OCI-M2 (cell line): ENCODE data around the gene ACKR1.
A peak's percentile ranks its signal among the peaks of the same experiment; 100 is the strongest.

Experiments used
- DNase-seq: peaks from one replicate; lab custom pipeline; 2025; ENCODE audit not compliant: unreplicated experiment; lab: John Stamatoyannopoulos, UW

Gene ACKR1, protein sequence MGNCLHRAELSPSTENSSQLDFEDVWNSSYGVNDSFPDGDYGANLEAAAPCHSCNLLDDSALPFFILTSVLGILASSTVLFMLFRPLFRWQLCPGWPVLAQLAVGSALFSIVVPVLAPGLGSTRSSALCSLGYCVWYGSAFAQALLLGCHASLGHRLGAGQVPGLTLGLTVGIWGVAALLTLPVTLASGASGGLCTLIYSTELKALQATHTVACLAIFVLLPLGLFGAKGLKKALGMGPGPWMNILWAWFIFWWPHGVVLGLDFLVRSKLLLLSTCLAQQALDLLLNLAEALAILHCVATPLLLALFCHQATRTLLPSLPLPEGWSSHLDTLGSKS

DNA sequence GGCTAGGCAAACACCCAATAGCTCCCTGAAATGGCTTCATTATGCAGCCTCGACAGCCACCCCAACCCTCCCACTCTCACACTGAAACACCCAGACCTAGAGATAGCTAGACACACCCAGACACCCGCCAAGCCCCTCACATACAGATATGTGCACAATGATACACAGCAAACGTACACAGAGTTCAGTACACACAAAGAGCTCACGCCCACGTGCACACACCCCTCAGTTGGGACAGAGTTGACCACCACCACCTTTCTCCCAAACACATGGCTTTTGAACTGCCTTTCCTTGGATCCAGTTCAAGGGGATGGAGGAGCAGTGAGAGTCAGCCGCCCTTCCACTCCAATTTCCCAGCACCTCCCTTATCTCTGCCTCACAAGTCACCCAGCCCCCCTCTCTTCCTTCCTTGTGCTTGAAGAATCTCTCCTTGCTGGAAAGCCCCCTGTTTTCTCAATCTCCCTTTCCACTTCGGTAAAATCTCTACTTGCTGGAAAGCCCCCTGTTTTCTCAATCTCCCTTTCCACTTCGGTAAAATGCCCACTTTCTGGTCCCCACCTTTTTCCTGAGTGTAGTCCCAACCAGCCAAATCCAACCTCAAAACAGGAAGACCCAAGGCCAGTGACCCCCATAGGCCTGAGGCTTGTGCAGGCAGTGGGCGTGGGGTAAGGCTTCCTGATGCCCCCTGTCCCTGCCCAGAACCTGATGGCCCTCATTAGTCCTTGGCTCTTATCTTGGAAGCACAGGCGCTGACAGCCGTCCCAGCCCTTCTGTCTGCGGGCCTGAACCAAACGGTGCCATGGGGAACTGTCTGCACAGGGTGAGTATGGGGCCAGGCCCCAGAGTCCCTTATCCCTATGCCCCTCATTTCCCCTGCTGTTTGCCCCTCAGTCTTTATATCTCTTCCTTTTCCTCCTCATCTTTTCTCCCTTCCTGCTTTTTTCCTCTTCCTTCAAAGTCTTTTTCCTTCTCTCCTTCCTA lies at the start of gene ACKR1:
Gene ACKR1, plus strand, starts transcription at position 715 of the 981 bp plus-strand sequence. Its CDS starts 85 bp downstream, at position 800.
- DNase-seq = peak; percentile 35

DNA sequence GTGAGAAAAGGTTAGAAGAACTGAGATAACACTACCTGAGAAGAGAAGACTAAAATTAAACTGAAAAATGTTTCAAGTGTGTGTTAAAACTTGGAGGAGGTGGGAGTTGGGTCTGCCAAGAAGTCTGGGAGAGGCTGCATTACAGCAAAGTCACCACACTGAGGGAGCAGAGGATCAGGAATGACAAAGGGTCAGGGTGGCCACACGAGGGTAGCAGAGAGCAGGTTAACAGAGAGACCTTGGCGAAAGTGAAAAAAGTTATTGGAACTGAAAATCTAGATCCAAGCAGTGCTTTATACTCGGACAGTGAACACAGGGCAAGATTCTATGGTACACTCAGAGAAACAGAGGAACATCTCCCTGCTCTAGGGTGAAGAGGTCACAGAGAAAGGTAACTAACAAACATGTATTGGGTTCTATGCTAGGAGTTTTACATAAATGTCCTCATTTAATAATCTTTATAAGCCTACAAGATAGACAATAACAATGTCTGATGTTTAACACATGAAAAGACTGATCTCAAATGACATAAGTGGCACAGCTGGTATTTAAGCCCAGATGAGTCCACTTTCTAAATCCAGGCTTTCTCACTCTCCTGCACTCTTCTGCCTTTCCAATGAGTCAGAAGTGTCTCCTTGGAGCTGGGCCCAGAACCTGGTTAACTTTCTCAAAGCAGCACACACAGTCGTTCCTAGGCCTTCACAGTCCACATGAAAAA lies 43.5 kb upstream of the ACKR1 start:
- peak; percentile 40 for DNase-seq

DNA sequence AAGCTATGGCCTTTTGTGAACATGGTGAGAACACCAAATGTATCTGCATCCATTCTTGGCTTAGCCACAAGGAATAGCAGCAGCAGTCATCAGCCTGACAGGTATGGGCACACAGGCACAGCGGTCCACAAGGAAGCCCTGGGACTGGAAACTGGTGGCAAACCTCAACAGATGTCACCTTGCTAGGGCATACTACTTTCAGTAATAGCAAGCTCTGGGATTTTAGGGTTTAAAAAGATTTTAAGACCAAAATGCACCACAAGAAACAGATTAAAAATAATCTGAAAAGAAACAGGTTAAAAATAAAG lies 43.0 kb upstream of the ACKR1 start:
- no peak for DNase-seq

DNA sequence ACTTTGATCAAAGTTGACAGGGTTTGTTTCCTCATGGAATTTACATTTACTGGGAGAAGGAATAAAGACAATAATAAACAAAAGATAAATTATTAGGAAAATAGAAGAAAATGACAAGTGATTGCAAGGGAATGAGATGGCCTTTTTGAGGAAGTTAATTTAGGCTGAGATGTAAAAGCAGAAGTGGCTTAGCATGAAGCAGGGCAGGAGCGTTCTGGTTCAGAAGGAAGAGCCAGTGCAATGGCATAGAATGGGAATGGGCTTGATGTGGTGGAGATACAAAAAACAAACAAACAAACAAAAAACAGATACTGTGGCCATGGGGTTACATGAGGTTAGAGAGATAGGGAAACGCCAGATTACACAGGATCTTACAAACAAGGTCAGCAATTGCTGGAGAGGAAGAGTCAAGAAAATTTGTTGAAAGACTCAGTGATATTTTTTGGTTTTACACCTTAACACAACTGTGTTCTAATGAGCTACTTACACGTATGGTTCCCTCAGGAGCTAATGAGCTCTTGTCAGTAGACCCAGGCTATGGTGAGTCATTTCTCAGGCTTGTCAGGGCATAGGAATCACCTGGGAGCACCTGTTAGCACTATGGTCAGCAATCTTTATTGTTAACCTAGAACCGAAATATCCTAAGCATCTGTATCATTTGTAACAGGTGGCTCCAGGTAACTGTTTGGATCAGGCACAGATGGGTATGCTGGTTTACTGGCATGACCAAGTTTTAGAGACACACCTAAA lies 42.0 kb upstream of the ACKR1 start:
- no peak for DNase-seq

DNA sequence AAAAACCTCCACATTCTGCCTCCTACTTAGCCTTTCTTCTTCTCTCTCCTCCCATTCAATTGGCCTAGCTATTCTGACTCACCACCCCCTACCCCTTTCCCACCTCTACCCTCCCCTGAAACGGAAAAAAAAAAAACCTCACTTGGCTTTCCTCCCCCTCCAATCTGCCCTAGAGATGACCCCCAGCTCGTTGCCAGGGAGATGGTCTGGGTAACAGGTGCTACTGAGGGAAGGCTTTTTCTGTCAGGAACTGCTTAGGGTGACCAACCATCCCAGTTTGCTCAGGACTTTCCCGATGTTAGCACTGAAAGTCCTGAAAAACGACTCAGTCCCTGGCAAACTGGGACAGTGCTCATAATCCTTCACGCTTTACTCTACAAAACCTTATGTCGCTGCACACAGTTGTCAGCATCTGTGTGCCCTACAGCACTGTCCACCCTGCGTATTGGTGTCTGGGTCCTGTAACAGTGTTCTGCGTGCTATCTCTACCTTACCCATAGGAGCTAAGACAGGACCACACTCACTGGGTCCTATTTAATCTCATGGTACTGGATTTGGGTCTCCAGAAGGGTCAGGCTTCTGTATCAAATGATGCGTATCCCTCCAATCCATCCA lies 41.0 kb upstream of the ACKR1 start:
- DNase-seq = no peak

DNA sequence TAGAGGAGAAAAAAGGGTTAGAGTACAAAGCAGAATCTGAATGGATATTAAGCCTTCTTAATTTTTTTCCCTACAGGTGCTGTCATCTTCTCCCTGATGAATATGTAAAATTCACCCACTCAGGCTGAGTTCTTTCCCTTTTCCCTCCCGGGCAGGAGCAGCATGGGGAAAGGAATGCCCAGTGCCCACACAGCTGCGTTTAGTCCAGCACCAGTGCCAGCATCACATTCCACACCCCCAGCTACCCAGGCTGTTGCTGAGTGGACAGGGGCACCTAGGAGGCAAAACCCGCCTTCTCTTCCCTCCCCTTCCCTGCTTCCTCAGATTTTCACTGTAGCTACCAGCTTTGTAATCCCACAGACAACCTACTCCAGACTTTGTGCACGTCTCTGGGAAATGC lies 36.6 kb upstream of the ACKR1 start:
- no peak for DNase-seq

DNA sequence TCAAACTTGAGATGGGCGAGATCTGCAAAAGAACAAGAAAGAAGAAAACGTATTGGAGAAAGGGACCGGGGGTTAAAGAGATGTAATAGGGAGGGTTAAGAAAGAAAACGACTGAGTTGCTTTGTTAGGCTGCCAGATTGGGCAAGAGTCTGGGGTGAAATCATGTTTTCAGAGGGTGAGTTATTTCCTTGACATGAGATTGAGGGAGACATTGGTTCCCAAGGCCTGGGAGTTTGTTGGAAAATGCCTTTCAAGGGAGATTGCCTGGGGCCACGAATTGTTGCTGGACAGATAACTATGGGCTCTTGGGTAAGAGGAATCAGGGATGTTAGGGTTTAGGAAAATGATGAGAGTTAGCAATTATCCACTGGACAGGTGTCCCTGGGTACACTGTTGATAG lies 34.0 kb upstream of the ACKR1 start:
- no peak for DNase-seq

DNA sequence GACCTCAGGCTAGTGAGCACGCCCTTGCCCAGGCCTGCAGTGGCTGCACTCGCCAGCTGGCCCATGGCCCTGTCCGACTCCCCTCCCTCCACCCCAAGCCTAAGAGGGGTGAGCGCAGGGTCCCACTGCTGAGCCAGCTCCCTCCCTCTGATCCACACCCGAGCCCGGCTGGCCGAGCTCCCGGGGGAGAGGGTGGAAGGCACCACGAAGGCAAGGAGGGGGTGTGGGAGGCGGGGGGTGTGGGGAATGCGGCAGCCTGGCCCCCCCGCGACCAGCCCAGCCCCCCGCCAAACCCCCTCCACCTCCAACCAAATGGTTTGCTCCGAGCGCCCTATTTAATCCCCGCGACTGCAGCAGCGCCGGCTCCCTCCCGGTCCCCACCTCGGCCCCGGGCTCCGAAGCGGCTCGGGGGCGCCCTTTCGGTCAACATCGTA lies 33.4 kb upstream of the ACKR1 start, which contains the start of gene CADM3:
Gene CADM3, plus strand, starts transcription at position 362 of the 434 bp plus-strand sequence. CDS start 151 bp downstream, outside the sequence.
- DNase-seq = no peak

DNA sequence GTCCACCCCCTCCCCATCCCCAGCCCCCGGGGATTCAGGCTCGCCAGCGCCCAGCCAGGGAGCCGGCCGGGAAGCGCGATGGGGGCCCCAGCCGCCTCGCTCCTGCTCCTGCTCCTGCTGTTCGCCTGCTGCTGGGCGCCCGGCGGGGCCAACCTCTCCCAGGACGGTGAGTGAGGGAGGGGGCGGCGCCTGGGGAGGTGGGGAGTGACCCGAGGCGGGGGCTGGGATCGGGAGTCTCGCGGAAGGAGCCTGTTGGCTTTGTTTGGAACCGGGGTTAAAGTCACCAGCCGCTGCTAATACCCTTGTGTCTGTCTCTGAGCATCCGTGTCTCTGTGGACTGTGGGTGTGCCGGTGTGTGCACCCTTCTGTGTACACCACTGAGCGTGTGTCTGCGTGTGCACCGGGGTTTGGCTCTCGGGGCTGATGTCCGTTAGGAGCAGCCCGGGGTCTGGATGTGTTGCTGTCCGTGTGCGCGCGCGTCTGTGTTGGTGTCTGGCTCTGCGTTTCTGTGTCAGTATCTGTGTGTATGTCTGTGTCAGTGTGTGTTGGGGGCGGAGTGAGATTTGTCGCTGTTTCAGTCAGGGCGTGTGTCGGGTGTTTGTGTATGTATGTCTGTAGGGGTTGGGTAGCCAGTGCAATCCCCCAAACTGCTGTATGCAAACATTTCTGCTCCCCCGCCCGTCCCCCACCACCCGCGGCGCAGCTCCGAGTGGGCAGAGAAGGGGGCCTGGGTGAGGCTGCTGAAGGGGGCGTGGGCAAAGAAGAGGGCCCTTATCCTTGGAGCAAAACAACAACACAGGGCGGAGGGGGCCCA lies 32.8 kb upstream of the ACKR1 start:
- DNase-seq = no peak

DNA sequence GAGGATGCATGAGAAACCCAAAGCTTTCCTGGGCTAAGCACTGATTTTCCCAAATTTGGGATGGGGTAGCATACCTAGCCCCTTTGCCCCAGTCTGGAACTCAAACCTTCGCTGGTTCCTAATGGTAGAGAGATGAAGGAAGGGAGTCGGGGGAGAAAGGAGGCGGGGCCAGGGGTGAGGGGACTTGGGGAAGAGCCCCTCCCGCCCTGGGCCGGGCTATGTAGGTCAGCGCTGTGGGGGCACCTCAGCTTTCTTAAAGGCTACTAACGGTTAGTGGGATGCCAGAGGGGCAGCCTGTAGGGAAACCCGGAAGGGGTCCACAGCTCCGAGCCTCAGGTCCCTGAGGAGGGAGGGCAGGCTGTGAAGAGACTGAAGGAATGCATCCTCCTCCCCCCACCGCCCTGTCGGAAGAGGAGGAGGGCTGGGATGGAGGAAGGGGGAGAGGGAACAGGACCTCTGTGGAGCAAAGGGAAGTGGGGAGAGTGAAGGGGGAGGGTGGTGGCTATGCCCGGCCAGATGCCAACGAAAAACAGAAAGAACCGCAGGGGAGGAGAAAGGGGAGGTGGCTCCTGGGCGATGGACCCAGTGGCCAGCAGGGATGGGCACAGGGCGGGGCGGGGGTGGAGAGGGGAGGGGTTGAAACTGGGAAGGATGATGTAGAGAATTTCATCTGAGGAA lies 31.9 kb upstream of the ACKR1 start:
- DNase-seq = no peak

DNA sequence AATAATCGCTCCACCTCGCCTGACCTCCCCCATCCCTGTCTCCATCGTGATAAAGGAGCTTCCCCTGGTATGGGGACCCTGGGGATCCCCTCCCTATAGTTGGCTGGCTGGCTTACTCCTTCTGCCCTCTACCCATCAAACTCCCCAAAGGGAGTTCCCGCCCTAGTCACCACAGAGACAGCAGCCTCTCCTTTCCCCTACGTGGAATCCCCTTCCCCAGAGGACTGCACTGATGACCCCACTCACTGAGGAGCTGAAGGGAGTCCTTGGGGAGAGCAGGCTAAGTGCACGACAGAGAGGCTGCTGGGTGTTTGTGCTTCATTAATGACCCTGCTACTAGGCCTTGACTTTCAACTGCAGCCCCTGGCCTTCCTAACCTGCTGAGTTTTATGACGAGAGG lies 31.4 kb upstream of the ACKR1 start:
- DNase-seq = no peak

DNA sequence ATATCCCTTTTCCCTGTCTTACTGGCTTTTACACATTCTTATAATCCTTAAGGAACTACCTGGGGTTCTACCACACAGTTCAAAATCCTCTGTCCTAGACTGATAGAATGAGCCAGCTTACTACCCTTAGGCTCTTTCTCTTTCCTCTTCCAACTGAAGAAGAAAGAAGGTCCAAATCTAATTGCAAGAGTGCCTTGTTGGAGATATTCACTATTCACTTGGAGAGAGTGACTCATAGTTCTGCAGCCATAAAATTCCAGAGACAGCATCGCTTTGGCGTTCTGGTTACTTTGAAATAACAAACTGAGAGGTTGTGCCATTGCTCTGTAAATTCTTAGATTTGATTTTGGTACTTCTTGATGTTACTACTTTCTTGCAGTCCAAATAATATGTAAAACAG lies 29.1 kb upstream of the ACKR1 start:
- no peak for DNase-seq

DNA sequence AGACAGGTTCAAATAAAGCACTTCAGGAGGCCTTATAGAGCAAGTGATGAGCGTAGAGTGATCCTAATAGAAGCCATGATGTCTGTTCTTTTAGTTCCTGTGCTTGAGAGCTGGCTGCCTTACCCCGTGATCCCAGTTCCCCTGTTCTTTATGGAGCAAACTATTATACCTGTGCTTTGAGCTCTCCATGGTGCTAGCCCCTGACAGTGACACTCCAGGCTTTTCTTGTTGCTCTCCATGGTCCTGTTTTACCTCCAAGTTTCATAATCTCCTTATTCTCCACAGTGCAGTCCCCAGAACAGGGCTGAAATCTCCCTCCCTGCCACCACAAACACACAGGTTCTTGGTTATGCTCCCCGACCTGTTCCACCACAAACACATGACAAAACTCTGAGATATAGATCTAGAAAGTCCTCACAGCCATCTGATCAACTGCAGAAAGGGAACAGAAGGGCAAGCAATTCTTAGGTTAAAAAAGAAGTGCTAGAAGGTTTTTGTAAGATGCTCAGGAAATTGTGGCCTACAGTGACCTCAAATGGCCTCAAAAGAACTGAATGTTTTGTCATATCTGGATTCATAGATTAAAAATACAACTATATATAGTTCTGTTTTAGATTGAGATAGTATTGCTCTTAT lies 27.3 kb upstream of the ACKR1 start:
- no peak for DNase-seq

DNA sequence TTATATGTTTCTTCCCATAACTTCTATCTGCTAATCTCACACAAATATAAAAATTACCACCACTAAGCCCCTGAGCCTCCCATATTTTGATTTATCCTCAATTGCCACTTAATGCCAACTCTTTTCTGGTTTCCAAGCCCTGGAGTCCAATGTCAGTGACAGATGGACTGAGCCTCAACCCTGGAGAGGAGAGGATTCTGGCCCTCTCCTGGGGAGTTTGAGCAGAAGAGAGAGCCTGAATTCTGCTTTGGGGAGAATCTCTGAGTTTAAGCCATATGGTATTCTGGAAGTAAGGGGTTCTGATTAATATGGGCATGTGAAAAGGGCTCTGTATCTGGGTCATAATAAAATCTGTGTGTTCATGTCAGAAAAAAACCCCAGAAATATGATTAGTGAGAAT lies 24.8 kb upstream of the ACKR1 start:
- DNase-seq = no peak

DNA sequence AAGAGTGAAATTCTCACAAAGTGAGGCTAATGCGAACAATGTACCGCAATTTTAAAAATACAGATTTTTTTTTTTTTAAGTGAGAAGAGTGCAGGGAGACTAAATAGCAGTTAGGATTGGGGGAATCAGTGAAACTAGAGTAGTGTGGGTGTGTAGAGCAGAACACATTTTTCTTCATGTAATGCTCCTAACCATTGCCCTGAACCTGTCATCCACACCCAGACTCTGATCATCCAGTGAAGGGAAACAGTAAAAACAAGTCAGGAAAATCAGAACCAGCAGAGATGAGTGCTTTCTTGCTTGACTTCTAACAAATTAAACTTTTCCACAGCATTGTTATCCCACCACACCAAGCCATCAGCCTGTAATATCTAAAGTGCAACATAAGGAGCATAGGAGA lies 24.2 kb upstream of the ACKR1 start:
- DNase-seq = no peak

DNA sequence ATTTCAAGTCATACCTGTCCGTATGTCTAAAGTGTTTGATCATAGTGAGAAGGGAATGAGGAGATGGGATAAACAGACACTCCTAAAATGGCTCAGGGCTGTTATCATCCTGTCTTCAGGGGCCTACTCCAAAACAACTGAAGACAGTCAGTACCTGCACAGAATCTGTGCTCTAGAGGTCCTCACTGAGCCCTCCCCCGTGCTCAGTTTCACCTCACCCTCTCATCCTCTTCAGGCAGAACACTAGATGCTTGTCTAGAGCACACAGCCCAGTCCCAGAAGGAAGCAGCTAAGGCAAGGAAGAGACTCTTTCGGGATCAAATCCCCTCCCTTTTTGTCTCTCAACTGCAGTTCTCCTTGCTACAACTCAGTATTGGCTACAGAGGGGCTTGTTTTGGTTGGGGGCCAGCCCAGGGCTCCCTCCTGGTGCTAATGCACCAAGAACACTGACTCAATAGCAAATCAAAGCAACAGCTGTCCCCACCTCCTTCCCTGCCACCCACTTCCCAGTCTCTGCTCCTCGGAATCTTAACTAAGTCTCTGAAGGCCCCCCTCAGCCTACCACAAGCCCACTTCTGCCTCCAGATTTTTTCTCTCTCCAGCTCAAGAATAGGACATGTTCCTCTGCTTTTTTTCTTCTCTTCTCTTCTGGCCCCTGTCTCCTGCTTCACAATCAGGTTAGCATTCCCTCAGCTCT lies 23.2 kb upstream of the ACKR1 start:
- DNase-seq = no peak

DNA sequence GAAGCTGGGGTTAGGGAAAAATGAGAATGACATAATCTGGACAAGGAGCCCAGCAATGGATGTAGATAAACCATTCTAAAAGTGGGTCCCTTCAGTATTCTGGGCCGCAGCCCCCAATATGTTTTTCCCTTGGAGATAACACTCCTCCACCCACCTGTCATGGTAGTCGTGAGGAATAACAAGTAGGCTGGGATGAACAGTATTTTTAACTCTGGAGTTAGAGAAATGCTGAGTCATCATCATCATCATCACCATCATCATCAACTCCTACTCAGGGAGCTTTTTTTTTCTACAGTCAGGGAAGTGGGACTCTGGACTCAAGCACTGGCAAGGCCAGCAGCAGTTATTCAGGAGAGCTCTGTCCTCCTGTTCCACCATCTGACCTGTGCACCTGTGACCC lies 20.5 kb upstream of the ACKR1 start:
- no peak for DNase-seq

DNA sequence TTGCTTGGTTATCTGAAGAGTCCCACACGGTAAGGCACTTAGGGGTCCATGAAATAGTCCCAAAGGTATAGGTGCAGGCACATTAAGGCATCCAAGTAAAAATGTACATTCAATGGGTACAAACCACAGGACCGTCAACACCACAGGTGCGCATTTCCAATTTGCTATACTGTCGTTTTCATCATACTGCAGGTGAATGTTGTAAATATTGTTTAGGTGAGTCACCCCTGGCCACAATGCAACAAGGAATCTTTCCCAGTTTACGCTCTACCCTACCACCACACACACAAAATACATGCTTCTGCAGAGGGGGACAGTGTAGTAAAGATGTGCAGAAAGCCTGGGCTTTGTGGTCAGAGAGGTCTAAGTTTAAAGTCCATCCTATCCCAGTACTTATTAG lies 19.6 kb upstream of the ACKR1 start:
- DNase-seq = no peak
